Stomach (tissue), 4 donors: ENCODE results near the gene ALX1.

Experiments
- CTCF ChIP-seq, 7 experiments: fragments of 450-650 bp in 4 of 7; fragments of 200-600 bp in 3 of 7; sonication (generic) in 3 of 7; IDR thresholded peaks; one replicate each; pipeline ENCODE4 v1.5.1; 2016 to 2019; ENCODE audit warnings: antibody characterized with exemption in 7 of 7, control low read depth in 2 of 7, mild to moderate bottlenecking in 1 of 7
- POLR2A ChIP-seq, 4 donors: fragments of 450-650 bp; IDR thresholded peaks; one replicate each; pipeline ENCODE4 v1.6.1; 2016; ENCODE audit warnings: antibody characterized with exemption in 4 of 4, control low read depth in 2 of 4, mild to moderate bottlenecking in 1 of 4, moderate library complexity in 1 of 4

GRCh38 chr12:85279449-85280164 is 413 bp upstream of the ALX1 start:
- TF ChIP-seq POLR2A (IDR thresholded peaks at IDR 0.05): no peak
- no peak for TF ChIP-seq CTCF (IDR thresholded peaks at IDR 0.05)
